NCI-H1092 treated with DMSO at 0.1 percent for 48 hours (cell line): ENCODE data around the gene NQO2.
"Not testable (repeated sequence)": the region's sequence is repeated elsewhere in the genome, so short reads cannot be mapped to it uniquely, and the experiment has no call there.

Experiments used
- DNase-seq: peaks from one replicate; lab custom pipeline; 2025; lab: John Stamatoyannopoulos, UW

The NQO2 gene

DNA sequence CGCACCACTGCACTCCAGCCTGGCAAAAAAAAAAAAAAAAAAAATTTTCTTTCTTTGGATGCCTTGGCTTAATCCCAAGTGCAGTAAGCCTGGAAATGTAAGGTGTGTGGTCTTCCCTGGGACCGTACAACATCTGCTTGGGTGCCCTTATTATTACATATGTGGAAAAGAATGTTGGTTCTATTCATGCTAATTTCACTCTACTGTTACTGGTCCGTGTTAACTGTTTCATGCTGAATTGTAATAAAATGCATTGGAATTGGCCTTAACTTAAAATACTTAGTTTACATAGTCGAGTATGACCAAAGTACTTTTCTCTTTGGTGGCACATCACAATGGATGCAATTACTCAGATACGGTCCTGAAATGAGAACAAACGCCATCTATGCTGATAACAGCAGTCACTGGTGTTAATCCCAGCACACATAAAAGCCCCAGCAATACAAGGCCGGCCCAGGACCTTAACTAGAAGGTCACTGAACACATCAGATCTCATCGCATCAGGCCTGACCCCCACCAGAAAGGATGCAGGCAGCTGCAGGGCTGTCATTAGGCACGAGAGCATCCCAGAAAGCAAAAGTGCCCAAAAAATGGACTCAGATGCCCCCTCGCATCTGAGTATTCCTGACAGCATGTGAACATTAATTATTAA, 29.5 kb upstream of the NQO2 start:
- DNase-seq = no peak

DNA sequence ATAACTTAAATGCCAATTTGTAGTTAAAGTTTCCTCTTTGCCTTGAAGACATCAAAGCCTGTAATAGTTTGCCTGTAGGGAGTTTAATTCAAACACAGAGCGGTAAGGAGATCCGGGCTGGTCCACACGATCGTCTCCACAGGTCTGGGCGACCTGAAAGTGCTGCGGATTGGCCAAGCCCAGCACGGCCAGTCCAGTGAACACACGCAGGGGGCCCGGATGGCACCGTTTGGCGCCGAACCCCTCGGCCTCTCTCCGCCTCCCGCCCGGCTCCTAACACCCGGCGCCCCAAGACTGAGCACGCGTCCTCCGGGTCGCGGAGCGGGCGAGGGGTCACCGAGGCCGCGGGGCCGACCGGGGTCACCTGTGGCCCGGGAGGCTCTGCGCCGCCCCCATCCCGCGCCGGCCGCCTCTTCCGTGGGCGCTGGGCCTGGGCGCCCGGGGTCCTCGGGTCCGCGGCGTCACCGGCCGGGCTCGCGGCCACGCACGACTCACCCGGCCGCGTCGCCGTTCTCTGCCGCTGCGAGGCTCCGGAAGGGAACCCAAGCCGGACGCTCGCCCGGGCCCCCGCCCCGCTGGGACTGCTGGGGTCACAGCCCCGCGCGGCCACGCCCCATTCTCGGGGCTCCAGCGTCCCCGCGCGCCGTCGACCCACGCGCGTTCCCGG, 28.8 kb upstream of the NQO2 start:
- no peak for DNase-seq

DNA sequence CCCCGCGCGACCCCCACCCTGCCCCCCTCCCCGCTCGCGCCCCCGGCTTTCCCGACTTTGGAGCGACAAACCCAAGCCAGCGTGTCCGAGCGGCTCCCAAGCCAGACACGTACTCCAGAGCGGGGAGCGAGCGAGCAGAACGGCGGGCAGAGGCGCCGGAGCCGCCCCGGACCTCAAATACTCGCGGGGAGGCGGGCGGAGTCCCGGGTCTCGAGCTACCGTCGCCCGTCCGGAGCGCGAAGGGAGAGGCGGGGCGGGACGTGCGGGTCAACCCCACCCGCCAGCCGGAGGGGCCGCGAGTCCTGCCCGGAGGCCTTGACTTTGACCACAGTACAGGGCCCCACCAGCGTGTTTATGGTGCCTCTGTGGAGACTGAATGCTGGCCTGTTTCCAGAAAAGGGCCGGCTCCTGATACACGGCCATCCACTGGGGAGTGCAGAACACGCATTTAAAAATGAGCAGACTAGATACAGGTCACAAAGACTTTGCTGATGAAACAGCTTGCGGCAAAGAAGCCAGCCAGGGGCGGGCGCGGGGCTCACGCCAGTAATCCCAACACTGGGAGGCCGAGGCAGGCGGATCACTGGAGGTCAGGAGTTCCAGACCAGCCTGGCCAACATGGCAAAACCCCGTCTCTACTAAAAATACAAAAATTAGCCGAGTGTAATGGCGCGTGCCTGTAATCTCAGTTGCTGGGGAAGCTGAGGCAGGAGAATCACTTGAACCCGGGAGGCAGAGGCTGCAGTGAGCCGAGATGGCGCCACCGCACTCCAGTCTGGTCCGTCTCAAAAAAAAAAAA, 28.1 kb upstream of the NQO2 start, which contains the start of gene SERPINB6:
TSS of gene SERPINB6 (minus strand) at position 148 of the 799 bp plus-strand sequence. CDS start 12,235 bp downstream, outside the sequence.
- DNase-seq = no peak

DNA sequence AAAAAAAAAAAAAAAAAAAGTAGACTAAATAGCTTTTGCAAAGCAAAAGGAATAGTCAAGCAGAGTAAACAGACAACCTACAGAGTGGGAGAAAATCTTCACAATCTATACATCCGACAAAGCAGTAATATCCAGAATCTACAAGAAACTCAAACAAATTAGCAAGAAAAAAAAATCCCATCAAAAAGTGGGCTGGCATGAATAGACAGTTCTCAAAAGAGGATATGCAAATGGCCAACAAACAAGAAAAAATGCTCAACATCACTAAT, 27.5 kb upstream of the NQO2 start:
- DNase-seq = not testable (repeated sequence)

DNA sequence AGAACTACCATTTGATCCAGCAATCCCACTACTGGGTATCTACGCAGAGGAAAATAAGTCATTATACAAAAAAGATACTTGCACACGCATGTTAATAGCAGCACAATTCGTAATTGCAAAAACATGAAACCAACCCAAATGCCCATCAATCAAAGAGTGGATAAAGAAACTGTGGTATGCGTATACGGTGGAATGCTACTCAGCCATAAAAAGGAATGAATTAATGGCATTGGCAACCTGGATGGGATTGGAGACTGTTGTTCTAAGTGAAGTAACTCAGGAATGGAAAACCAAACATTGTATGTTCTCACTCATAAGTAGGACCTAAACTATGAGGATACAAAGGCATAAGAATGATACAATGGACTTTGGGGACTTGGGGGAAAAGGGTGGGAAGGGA, 27.0 kb upstream of the NQO2 start:
- not testable (repeated sequence) for DNase-seq

DNA sequence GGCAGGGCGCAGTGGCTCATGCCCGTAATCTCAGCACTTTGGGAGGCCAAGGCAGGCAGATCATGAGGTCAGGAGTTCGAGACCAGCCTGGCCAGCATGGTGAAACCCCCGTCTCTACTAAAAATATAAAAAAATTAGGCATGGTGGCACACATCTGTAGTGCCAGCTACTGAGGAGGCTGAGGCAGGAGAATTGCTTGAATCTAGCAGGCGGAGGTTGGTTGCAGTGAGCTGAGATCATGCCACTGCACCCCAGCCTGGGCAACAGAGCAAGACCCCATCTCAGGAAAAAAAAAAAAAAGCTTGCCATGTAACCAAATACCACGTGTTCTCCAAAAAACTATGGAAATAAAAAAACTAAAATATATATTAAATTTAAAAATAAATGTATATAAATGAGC, 26.5 kb upstream of the NQO2 start:
- not testable (repeated sequence) for DNase-seq

DNA sequence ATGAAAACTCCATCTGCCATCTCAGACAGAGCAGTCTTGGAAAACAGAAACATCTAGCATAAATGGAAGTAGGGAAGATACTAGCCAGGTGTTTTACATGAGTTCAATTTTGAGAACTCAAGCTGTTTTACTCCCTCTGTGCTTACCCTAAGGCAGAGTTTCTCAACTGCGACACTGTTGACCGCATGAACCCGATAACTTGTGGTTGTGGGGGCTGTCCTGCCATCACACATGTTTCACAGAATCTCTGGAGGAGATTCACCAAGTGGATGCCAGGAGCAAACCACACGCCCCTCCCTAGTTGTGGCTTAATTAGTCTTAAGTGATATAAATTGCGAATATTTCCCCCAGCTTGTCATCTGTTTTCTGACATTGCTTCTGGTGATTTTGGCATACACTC, 26.0 kb upstream of the NQO2 start:
- no peak for DNase-seq

DNA sequence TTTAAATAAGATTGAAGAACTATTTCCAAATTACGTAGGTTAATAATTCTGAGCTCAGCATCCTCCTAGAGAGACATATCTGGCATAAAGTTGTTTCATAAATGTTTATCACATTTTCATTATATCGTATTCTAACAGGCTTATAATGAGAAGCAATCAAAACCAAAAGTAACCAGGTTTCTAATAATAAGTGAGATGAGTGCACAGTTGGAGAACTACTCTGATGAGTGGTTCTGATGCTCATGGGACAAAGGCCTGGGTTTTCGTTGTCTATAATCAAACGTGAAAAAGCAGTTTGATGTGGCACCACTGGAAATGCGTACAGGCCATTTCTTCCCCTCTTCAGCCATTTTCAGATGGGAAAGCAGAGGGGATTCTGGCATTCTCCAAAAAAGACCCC, 23.6 kb upstream of the NQO2 start:
- DNase-seq = no peak

DNA sequence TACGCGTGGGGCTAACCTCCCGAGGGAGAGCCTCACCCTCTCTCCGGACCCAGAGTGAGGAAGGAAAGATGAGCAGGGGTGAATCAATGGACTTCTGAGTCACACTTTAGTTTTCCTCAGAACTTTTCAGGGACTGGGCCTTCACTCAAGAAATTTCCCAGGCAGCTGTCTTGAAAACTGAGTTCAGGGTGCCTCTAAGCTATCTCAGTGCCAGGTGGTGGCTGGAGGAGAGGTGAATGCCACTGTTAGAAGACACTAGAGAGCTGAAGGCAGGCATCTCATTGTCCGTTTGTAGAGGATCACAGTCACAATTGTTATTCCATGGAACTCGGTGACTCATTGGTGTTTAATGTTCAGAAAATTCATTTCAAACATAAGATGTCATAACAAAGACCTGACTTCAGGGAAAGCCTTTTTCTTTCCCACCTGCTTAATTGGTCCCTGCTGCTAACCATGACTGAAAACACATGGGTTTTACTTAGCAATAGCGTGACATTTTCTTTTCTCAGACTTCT, 23.1 kb upstream of the NQO2 start:
- no peak for DNase-seq

DNA sequence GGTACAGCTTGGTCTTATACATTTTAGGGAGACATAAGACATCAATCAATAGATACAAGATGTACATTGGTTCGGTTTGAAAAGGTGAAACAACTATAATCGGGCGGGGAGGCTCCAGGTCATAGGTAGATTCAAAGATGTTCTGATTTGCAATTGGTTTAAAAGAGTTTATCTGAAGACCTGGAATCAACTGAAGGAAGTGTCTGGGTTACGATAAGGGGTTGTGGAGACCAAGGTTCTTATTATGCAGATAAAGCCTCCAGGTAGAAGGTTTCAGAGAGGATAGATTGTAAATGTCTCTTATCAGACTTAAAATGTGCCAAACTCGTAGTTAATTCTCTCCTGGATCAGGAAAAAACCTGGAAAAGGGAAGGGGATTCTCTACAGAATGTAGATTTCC, 22.4 kb upstream of the NQO2 start:
- DNase-seq = no peak

DNA sequence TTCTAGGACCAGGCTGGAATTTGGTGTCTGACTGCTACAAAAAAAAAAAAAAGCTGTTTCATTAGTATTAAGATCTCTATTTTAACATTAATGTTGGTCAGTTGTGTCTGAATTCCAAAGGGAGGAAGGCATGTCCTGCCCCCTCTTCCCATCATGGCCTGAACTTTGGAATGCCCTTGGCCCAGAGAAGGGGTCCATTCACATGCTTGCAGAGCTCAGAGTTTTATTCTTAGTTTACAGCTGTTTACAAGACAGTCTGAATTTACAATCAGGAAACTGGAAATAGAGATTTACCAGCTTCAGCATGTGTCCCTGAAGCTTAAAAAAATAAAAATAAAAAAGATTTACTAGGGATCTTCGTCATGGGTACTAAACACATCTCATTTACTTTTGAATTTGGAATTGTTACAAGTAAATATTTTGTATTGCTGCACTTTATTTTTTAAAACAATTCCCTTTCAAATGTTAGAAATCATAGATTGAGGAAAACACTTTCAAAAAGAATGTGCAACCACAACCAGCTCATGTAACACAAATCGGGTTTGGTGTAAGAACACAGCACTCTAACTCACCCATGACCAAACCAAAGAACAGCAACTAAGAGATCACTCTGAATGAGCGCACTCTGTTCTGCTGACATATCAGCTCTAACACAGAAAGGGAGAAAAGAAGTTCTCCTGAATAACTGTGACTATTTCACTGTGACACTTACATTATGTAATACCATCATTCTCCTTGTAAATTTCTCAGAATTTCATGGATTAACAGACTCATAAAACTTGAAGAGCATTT, 21.7 kb upstream of the NQO2 start:
- DNase-seq = no peak

DNA sequence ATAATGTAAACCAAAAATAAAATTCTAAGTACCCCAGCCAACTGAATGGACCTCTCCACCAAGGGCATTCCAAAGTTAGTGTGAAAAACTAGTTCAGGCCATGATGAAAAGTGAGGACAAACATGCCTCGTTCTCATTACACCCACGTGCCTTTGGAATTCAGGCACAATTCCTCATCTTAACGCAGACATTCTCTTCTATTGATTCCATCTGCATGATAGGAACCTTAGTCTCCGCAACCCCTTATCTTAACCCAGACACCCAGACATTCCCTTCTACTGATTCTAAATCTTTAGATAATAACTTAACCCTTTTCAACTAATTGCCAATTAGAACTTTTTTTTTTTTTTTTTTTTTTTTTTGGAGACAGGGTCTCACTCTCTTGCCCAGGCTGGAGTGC, 20.8 kb upstream of the NQO2 start:
- no peak for DNase-seq

DNA sequence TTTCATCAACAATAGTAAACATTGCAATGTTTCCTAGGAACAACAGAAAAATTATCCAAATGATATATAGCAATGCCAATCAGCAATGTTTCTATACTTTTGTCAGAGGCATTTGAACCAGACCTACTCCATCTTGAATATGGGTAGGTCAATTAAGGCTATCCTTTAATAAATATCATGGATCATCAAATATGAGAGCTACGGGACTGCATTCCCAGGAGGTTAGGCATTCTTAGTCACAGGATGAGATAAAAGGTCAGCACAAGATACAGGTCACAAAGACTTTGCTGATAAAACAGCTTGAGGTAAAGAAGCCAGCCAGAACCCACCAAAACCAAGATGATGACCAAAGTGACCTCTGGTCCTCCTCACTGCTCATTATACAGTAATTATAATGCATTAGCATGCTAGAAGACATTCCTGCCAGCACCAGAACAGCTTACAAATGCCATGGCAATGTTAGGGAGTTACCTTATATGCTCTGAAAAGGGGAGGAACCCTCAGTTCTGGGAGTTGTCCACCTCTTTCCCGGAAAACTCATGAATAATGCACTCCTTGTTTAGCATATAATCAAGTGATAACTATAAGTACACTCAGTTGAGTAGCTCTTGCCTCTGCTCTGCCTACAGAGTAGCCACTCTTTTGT, 19.8 kb upstream of the NQO2 start:
- no peak for DNase-seq

DNA sequence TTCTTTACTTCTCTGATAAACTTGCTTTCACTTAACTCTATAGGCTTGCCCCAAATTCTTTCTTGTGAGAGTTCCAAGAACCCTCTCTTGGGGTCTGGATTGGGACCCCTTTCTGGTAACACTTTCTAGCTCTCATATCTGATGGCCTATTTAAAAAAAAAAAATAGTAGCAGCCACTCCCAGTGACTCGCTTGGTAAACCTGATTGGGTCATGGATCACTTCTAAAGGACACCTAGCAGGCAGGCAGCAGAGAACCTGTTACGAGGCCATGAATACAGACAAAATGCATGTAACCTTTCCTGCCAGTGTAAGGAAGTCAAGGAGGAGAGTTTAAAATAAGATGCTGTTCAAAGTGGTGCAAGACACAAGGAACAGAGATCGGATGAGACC, 19.2 kb upstream of the NQO2 start:
- DNase-seq = no peak

DNA sequence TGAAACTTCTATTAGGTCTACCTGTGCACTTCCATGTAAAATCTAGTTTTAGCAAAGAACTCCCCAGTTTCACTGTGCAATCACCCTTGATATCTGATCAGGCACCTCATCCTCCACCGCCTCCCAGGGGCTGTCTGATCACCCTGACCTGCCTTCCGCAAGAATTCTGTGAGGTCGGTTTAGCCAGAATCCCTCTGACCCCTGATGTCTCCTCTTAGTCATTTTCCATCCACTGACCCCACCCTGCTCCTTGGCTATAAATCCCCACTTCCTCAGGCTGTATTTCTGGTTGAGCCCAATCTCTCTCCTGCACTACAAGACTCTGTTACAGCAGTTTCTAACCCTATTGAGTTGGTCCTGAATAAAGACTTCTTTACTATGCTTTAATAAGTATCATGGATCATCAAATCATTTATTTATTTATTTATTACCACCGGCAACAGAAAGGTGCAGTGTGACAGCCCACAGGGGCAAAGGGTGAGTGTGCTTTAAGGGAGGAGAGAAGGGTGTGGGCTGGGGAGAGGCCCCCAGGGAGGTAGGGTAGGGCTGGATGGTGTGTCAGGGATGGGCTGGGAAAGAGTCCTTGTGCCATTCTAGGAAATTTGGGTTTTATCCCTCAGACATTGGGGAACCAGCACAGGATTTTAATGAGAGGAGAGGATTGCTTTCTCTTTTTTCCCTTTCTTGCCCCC, 17.1 kb upstream of the NQO2 start:
- DNase-seq = no peak

DNA sequence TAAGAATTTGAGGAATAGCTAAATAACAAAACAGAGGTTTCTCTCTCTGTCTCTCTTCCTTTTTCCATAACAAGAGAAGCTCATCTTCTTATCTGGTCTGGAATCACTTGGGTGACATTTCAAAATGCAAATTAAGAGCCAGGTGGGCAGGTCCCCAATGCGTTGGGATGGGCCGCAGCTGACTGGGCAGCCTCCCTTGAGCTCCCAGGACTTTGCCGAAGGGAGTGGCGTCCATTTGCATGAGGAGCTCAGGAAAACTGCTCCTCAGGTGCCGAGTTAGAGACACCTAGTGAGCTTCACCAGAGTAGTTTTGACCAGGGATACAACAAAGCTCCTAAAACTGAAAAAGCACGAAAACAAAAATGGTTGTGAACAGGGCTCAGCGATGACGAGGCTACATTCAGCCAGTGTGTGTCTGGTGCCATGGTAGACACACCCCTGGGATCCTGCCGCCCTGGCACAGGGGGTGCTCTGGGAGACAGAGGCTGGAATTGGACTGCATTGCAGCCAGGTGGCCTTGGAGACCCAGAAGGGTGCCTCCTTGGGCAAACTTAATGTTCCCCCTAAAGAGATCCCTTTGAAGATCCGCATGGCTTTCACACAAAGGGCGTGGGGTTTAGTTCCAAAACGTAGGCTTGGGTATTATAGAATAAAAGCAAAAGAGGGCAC, 14.8 kb upstream of the NQO2 start:
- no peak for DNase-seq

DNA sequence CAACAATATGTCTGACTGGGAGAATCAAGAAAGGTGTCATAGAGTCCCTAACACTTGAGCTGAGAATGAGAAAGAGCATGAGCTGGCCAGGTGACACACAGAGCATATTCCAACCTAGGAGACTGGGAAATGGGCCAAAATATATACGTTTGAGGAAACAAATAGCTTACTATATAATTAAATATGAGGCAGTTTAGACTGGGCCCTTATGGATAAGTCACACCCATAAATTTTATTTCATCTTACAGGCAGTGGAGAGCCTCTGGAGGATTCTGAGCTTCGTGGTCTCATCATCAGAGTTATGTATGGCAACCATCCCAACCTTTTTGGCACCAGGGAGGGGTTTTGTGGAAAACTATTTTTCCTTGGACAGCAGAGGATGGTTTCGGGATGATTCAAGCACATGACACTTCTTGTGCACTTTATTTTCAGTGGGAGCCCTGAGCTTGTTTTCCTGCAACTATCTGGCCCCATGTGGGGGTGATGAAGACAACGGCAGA, 12.9 kb upstream of the NQO2 start:
- no peak for DNase-seq

DNA sequence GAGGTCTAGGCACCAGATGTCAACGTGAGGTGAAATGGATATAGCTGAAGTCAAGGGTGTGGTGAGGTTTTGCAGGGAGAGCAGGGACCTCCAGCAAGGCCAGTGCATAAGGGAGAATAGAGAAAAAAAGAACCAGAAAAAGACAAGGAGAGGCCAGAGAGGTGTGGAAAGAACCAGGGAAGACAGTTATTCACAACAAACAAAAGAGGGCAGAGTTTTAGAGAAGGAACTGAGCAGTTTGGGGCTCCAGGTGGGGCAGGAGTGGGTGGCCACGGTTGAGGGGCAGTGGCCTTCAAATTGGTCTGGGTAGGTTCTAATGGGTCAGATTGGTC, 11.6 kb upstream of the NQO2 start:
- DNase-seq = no peak

DNA sequence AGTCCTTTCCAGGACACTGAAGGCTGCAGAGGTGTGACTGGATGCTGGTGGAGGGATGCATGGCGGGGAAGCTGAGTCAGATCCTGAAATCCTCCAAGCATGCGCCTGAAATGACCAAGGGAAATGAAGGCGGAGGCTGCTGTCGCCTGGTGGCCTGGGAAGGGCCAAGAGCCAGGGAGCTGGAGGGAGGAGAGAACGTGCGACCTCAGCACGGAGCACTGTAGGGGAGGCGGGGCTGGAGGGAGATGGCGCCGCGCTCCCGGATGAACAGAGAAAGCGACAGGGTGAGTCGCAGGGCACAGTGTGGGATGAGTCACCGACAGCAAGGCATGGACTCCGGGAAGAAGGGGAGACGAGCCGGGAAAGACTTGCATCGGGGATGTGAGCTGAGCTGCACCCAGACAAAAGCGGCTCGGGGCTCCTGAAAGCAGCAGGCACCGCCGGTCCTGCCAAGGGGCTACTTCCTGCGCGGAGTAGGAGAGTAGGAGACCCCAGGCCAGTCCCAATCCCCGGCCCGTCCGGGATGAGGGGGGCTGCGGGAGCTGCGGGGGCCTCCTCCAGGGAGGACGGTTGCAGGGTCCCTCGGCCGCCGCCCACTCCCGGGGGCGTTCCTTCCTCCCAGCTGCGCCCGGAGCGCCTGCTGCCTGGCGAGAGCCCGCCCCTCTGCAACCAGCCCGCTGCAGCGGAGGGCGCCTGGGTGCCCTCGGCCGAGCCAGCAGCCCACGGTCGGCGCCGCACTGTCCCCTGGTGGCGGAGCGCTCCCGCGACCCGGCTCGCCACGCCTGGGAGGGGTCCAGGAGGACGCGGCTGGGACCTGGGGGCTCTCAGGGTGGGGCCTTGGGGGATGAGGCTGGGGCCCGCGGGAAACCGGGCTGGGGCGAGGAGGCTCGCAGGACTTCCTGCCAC, 11.0 kb upstream of the NQO2 start:
- peak; percentile 52 for DNase-seq
